ENCODE measurements around the gene BSND. TPM values are rescaled to one million over a fixed set of nuclear protein-coding genes. Genes with fewer than 3 reads are reported as not detected.

The BSND gene
- total RNA-seq, 1 donor from 2014 or later, result not detected

DNA sequence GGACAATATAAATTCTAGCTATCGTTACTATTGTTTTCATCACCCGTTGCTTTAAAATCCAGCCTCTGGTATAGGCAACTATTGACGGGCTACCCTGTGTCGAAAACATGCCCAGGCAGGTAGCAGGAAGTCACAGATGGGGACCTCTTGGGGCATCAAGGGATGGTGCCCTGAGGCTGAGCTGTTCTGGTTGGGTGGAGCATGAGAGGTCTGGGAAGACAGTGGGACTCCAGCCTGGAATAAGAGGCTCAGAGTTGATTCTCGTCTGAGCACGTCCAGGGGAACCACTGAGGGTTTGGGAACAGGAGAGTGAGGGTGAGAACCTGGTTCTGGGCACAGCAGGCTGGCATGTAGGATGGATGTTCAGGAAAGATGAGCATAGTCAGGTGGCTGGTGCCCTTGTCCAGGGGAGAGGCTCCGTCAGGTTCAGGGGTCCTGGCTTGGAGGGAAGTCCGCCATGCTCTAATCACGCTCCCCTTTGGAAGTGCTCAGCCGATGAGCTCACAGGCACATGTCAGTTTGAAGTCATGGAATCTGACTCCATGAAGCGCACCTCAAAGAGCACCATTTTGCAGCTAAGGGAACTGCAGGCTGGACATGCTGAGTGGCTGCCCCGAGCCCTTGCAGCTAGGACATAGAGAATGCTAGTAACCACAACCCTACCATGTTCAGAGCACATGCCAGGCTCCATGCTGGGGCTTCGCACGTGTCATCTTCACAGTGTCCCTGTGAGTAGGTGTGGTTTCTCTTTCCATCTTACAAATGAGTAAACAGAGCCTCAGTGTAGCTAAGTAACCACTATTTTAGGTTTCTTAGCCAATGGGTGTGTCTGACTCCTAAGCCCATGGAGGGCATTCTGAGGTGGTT, 61.6 kb downstream of the BSND start:
- intact Hi-C loops (cut with micrococcal nuclease), result no loop called here

DNA sequence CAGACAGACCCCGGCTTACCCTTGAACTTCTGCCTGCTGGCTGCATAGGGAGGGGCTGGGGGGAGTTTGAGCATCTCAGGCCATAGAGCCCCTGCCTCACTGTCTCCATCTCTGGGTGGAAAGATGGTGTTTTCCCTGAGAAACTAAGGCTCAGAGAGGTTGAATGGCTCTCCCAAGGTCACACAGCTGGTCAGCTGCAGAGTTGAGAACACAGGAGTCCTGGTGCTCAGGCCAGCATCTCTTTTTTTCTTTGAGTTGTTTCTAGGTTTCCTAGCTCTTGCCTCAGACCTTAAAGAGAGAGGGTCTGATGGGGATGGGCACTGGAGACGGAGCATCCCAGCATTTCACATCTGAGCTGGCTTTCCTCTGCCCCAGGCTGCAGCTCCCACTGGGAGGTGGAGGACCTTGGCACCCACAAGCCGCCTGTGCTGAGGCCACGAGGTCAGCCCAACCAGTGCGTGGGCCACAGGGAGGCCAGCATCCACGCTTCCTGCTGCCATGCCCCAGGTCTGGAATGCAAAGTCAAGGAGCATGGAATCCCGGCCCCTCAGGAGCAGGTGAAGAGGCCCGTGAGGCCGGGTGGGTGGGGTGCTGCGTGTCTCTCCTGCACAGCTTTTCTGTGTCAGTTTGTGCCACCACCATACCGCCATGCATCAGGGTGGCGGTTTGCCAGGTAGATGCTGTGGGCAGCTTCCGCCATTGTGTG, 62.4 kb downstream of the BSND start:
- intact Hi-C loops (cut with micrococcal nuclease), result no loop called here

Other genes starting within 250 kb of the BSND start
- gene PARS2, start 234.4 kb upstream of the BSND start, total RNA-seq, result 5.0 and 5.6 TPM in 2 replicates
- 10.2 and 11.0 TPM in 2 replicates for gene TTC22, start 197.6 kb upstream of the BSND start, total RNA-seq
- gene DHCR24, start 111.7 kb upstream of the BSND start, total RNA-seq, result 130 and 139 TPM in 2 replicates
- not detected in 2 replicates for gene TMEM61, start 18.3 kb upstream of the BSND start, total RNA-seq
- not detected in 2 replicates for gene PCSK9, start 40.6 kb downstream of the BSND start, total RNA-seq
- 41.9 and 43.9 TPM in 2 replicates for gene USP24, start 216.4 kb downstream of the BSND start, total RNA-seq

Measured in T-helper 1 cell treated with Interleukin-12 subunit alpha and Interleukin-12 subunit beta and Interleukin-4 antibody, amounts not matched to agents 30 ng/mL and 1 ng/mL, for 36 hours (primary cell).